SK-N-SH (cell line): Measurements from ENCODE around the gene TMCC3. TPM values are rescaled to one million over a fixed set of nuclear protein-coding genes. Genes with fewer than 3 reads are reported as not detected.

Source experiments
- CTCF ChIA-PET: fragments of 300-600, 350-600 bp; formaldehyde crosslinking; extraction: SDS; loops from one replicate; lab custom pipeline; 2021; lab: Yijun Ruan, JAX
- POLR2A ChIA-PET: fragments of 350-600 bp; sonication (Branson Sonifier 250); formaldehyde crosslinking; extraction: SDS; loops from one replicate; lab custom pipeline; 2020; ENCODE audit warnings: antibody characterized with exemption, inconsistent platforms; lab: Yijun Ruan, JAX
- DNase-seq: peaks from one replicate; pipeline ENCODE4 v3.0.0; 2012
- H2AFZ ChIP-seq: fragments of 200-600 bp; sonication (generic); 2 replicates; pipeline ENCODE4 v1.8.1; 2016; ENCODE audit warnings: antibody characterized with exemption, mild to moderate bottlenecking, low read depth
- H3F3A ChIP-seq: fragments of 200-600 bp; sonication (generic); replicated peaks from 2 replicates; pipeline ENCODE3; 2016; ENCODE audit warnings: antibody characterized with exemption, mild to moderate bottlenecking; ENCODE audit not compliant: insufficient read depth
- H3K27ac ChIP-seq, 2 experiments: fragments of 200-500 bp in 1 of 2; fragments of 200-600 bp in 1 of 2; sonication (Bioruptor generic) in 1 of 2; sonication (generic), shearing (Covaris generic) in 1 of 2; 2 replicates each; pipeline versions ENCODE4 v1.5.1 to v1.6.1; 2014 to 2016; ENCODE audit warnings: low read depth in 2 of 2, inconsistent platforms in 1 of 2, low read length in 1 of 2, mild to moderate bottlenecking in 1 of 2, mixed read lengths in 1 of 2
- H3K27me3 ChIP-seq: fragments of 200-600 bp; sonication (generic), shearing (Covaris generic); 2 replicates; pipeline ENCODE4 v1.6.1; 2016; ENCODE audit warnings: mixed run types; ENCODE audit not compliant: insufficient read depth
- H3K36me3 ChIP-seq, 2 experiments: fragments of 200-500 bp in 1 of 2; fragments of 200-600 bp in 1 of 2; sonication (Bioruptor generic) in 1 of 2; sonication (generic) in 1 of 2; replicated peaks in 1 of 2; 2 replicates each; pipeline versions ENCODE3 to v1.5.1; 2014 to 2016; ENCODE audit warnings: low read length in 1 of 2, mild to moderate bottlenecking in 1 of 2; ENCODE audit not compliant: insufficient read depth in 2 of 2, control insufficient read depth in 1 of 2
- H3K4me1 ChIP-seq, 2 experiments: fragments of 200-500 bp in 1 of 2; fragments of 200-600 bp in 1 of 2; sonication (Bioruptor generic) in 1 of 2; sonication (generic), shearing (Covaris generic) in 1 of 2; 2 replicates each; pipeline versions ENCODE4 v1.5.1 to v1.6.1; 2014 to 2016; ENCODE audit warnings: low read depth in 1 of 2, low read length in 1 of 2, mixed run types in 1 of 2; ENCODE audit not compliant: insufficient read depth in 2 of 2, control insufficient read depth in 1 of 2
- H3K4me2 ChIP-seq: fragments of 200-600 bp; sonication (generic), shearing (Covaris generic); 2 replicates; pipeline ENCODE4 v1.6.1; 2017; ENCODE audit warnings: mixed run types
- H3K4me3 ChIP-seq, 2 experiments: fragments of 200-500 bp in 1 of 2; fragments of 200-600 bp in 1 of 2; sonication (Bioruptor generic) in 1 of 2; sonication (generic), shearing (Covaris generic) in 1 of 2; 2 replicates each; pipeline versions ENCODE4 v1.5.1 to v1.8.1; 2014 to 2016; ENCODE audit warnings: low read depth in 2 of 2, inconsistent platforms in 1 of 2, low read length in 1 of 2, mild to moderate bottlenecking in 1 of 2, mixed read lengths in 1 of 2, moderate library complexity in 1 of 2
- H3K79me2 ChIP-seq: fragments of 200-600 bp; sonication (generic); 2 replicates; pipeline ENCODE4 v1.8.1; 2017; ENCODE audit warnings: mild to moderate bottlenecking; ENCODE audit not compliant: insufficient read depth
- H3K9ac ChIP-seq: fragments of 200-600 bp; sonication (generic); 2 replicates; pipeline ENCODE4 v1.6.1; 2017; ENCODE audit warnings: mixed run types
- H3K9me2 ChIP-seq: fragments of 200-600 bp; sonication (generic); 2 replicates; pipeline ENCODE4 v1.6.1; 2017; ENCODE audit warnings: mixed run types
- H3K9me3 ChIP-seq: fragments of 200-600 bp; sonication (generic); 2 replicates; pipeline ENCODE4 v1.6.1; 2017; ENCODE audit warnings: mixed run types, mild to moderate bottlenecking, moderate library complexity
- H4K20me1 ChIP-seq: fragments of 200-600 bp; sonication (generic); 2 replicates; pipeline ENCODE4 v1.6.1; 2017; ENCODE audit warnings: mild to moderate bottlenecking, mixed run types; ENCODE audit not compliant: insufficient read depth
- CTCF ChIP-seq: fragments of 200-600 bp; sonication (generic); IDR thresholded peaks from 2 replicates; pipeline ENCODE4 v1.6.1; 2017; ENCODE audit warnings: antibody characterized with exemption, mild to moderate bottlenecking, moderate library complexity
- ELF1 ChIP-seq: IDR thresholded peaks from 2 replicates; pipeline ENCODE4 v1.4.0; 2012
- FOSL2 ChIP-seq: IDR thresholded peaks from 2 replicates; pipeline ENCODE4 v1.4.0; 2012; ENCODE audit warnings: low read depth, mild to moderate bottlenecking, moderate library complexity, borderline replicate concordance
- FOXM1 ChIP-seq: IDR thresholded peaks from 2 replicates; pipeline ENCODE4 v1.4.0; 2012; ENCODE audit warnings: low read depth, mild to moderate bottlenecking
- JUND ChIP-seq: IDR thresholded peaks from 2 replicates; pipeline ENCODE4 v1.4.0; 2012
- MAX ChIP-seq: IDR thresholded peaks from 2 replicates; pipeline ENCODE4 v1.4.0; 2012; ENCODE audit warnings: low read depth
- MEF2A ChIP-seq: IDR thresholded peaks from 2 replicates; pipeline ENCODE4 v1.4.0; 2012; ENCODE audit warnings: low read depth, borderline replicate concordance
- PBX3 ChIP-seq: IDR thresholded peaks from 2 replicates; pipeline ENCODE4; 2012
- POLR2AphosphoS5 ChIP-seq: IDR thresholded peaks from 2 replicates; pipeline ENCODE4 v1.6.1; 2012; ENCODE audit warnings: low read depth, low read length
- RAD21 ChIP-seq: IDR thresholded peaks from 2 replicates; pipeline ENCODE4 v1.6.1; 2012; ENCODE audit warnings: mild to moderate bottlenecking, low read length
- RCOR1 ChIP-seq: fragments of 150-350 bp; IDR thresholded peaks from 2 replicates; pipeline ENCODE4 v1.6.1; 2017; ENCODE audit warnings: antibody characterized with exemption, low read length
- REST ChIP-seq: IDR thresholded peaks from 2 replicates; pipeline ENCODE4 v1.6.1; 2012; ENCODE audit warnings: mild to moderate bottlenecking, low read depth, low read length, moderate library complexity
- RXRA ChIP-seq: IDR thresholded peaks from 2 replicates; pipeline ENCODE4 v1.4.0; 2012; ENCODE audit warnings: low read depth, mild to moderate bottlenecking, borderline replicate concordance
- SIN3A ChIP-seq: IDR thresholded peaks from 2 replicates; pipeline ENCODE4 v1.6.1; 2012; ENCODE audit warnings: low read depth, mild to moderate bottlenecking, low read length, moderate library complexity, borderline replicate concordance
- TAF1 ChIP-seq: IDR thresholded peaks from 2 replicates; pipeline ENCODE4 v1.6.1; 2012; ENCODE audit warnings: low read depth, mild to moderate bottlenecking, low read length, moderate library complexity, borderline replicate concordance
- TCF12 ChIP-seq: IDR thresholded peaks from 2 replicates; pipeline ENCODE4 v1.4.0; 2012
- USF2 ChIP-seq: fragments of 150-350 bp; IDR thresholded peaks from 2 replicates; pipeline ENCODE4 v1.6.1; 2017; ENCODE audit warnings: antibody characterized with exemption, low read length, low read depth, borderline replicate concordance
- ZBTB33 ChIP-seq: IDR thresholded peaks from 2 replicates; pipeline ENCODE4 v1.4.0; 2012; ENCODE audit warnings: low read depth, borderline replicate concordance
- WGBS: methylation state at CpG from one replicate; pipeline ENCODE4 v1.1.6; 2017; ENCODE audit warnings: low lambda C conversion rate; 5-methylcytosine and 5-hydroxymethylcytosine counted together
- polyA plus RNA-seq, 3 experiments: library from polyadenylated mRNA; depleted of rRNA; stranded (reverse); fragments of >200 nt; gene quantifications; 2 replicates each; pipeline ENCODE4 v1.2.3, GENCODE V29; 2012

Gene TMCC3
- polyA plus RNA-seq, 1 of the 3 experiments (the other 2 are of a cell fraction): 0.53 TPM

GRCh38 chr12:94535510-94535921 lies 114.8 kb downstream of the TMCC3 start:
- POLR2A ChIA-PET: no interaction called here
- Histone ChIP-seq H3K9me2 (no peaks in the 10 kb centered on the region), H3K4me2 (no peak overlapping the region), H3K9me3 (no peaks in the 10 kb centered on the region), H3K9ac (no peak overlapping the region), H3K36me3 (no peaks in the 10 kb centered on the region)
- DNase-seq: no peak
- 60% methylated on average over 7 of the region's 7 CpGs for WGBS
- CTCF ChIA-PET: interaction anchor here (1.4 to 2.5 kb wide), 4 partner anchors 387 to 401 kb away, joined by 6 to 14 read pairs (median 8); partner anchors contain the start of gene PLXNC1
- TF ChIP-seq USF2 (no peak), ELF1 (no peak), JUND (no peak), REST (no peak), SIN3A (no peak), PBX3 (no peak), TAF1 (no peak), ZBTB33 (no peak), MEF2A (no peak), RAD21 (no peak), CTCF (no peak), FOSL2 (no peak), RXRA (no peak), FOXM1 (no peak), MAX (no peak), POLR2AphosphoS5 (no peak), TCF12 (no peak), RCOR1 (no peak)
- TF ChIP-seq, all 33 proteins: peak for 0
- Histone ChIP-seq H4K20me1 (no peaks in the 10 kb centered on the region), H3K4me3 (no peak overlapping the region), H2AFZ (no peak overlapping the region), H3K27ac (no peak overlapping the region), H3K27me3 (no peaks in the 10 kb centered on the region), H3F3A (no peaks in the 10 kb centered on the region), H3K4me1 (peaks cover 0 to 2% of the 10 kb centered on the region in 2 experiments; a peak in 1 of 4 replicates), H3K79me2 (no peaks in the 10 kb centered on the region)
